Forelimb muscle (tissue), 1 donor: ENCODE results near the gene KLK2. TPM values are rescaled to one million over a fixed set of nuclear protein-coding genes. Genes with fewer than 3 reads are reported as not detected.

Experiments
- DNase-seq: peaks from one replicate; pipeline ENCODE4 v3.0.0-alpha.2; 2013; ENCODE audit warnings: low read depth
- polyA plus RNA-seq: library from polyadenylated mRNA; unstranded; fragments of 120-200 nt; gene quantifications from one replicate; pipeline ENCODE4 v1.2.1, GENCODE V29; 2013; ENCODE audit not compliant: insufficient read length

The KLK2 gene
- polyA plus RNA-seq, 1 donor = 0.40 TPM

- no peak for DNase-seq
Measured at GRCh38 chr19:50850738-50851137, 22.5 kb upstream of the KLK2 start.

GRCh38 chr19:50851620-50852019 lies 21.6 kb upstream of the KLK2 start:
- no peak for DNase-seq

GRCh38 chr19:50854636-50855410 lies 18.4 kb upstream of the KLK2 start, which contains the start of gene KLK3:
KLK3 (plus strand) TSS chr19:50854915; CDS start chr19:50854956, 41 bp downstream.
- no peak for DNase-seq

- no peak for DNase-seq
Measured at GRCh38 chr19:50857366-50857765, 15.9 kb upstream of the KLK2 start.

- no peak for DNase-seq
Measured at GRCh38 chr19:50858886-50859285, 14.4 kb upstream of the KLK2 start.

GRCh38 chr19:50859849-50860248 lies 13.4 kb upstream of the KLK2 start:
- DNase-seq = no peak

- DNase-seq = no peak
Measured at GRCh38 chr19:50861010-50861409, 12.2 kb upstream of the KLK2 start.

GRCh38 chr19:50861496-50862286 lies 11.5 kb upstream of the KLK2 start:
- no peak for DNase-seq

- DNase-seq = no peak
Measured at GRCh38 chr19:50869479-50869878, 3.8 kb upstream of the KLK2 start.

- no peak for DNase-seq
Measured at GRCh38 chr19:50870417-50871089, 2.7 kb upstream of the KLK2 start.

GRCh38 chr19:50874211-50874610 lies 972 bp downstream of the KLK2 start:
- DNase-seq = no peak

GRCh38 chr19:50875795-50876422 lies 2.7 kb downstream of the KLK2 start:
- no peak for DNase-seq

- no peak for DNase-seq
Measured at GRCh38 chr19:50876456-50876855, 3.2 kb downstream of the KLK2 start.

GRCh38 chr19:50877338-50877737 lies 4.1 kb downstream of the KLK2 start:
- no peak for DNase-seq

- no peak for DNase-seq
Measured at GRCh38 chr19:50878851-50879250, 5.6 kb downstream of the KLK2 start.

- DNase-seq = no peak
Measured at GRCh38 chr19:50880241-50880640, 7.0 kb downstream of the KLK2 start.

- no peak for DNase-seq
Measured at GRCh38 chr19:50882188-50882587, 8.9 kb downstream of the KLK2 start.

GRCh38 chr19:50889638-50890037 lies 16.4 kb downstream of the KLK2 start:
- DNase-seq = no peak

- DNase-seq = no peak
Measured at GRCh38 chr19:50890422-50891252, 17.4 kb downstream of the KLK2 start.

- DNase-seq = no peak
Measured at GRCh38 chr19:50891253-50891625, 18.0 kb downstream of the KLK2 start.
